EL (cell line): Measurements from ENCODE around the gene RHOA.
A peak's percentile ranks its signal among the peaks of the same experiment; 100 is the strongest.
"Not testable (repeated sequence)": the region's sequence is repeated elsewhere in the genome, so short reads cannot be mapped to it uniquely, and the experiment has no call there.

Experiments
- DNase-seq: peaks from one replicate; pipeline ENCODE4 v3.0.0-alpha.2; 2016

RHOA gene

GRCh38 chr3:49410846-49411534, 786 bp downstream of the RHOA start:
- no peak for DNase-seq

- no peak for DNase-seq
These were observed 1.5 kb downstream of the RHOA start for GRCh38 chr3:49410066-49410845.

- DNase-seq: no peak
These were observed 4.9 kb downstream of the RHOA start for GRCh38 chr3:49406571-49407565.

- not testable (repeated sequence) for DNase-seq
These were observed 6.2 kb downstream of the RHOA start for GRCh38 chr3:49405570-49405969.

GRCh38 chr3:49403891-49404290, 7.9 kb downstream of the RHOA start:
- DNase-seq: no peak

- no peak for DNase-seq
These were observed 10.0 kb downstream of the RHOA start for GRCh38 chr3:49401766-49402165.

- no peak for DNase-seq
These were observed 12.3 kb downstream of the RHOA start for GRCh38 chr3:49399461-49399860.

- no peak for DNase-seq
These were observed 14.3 kb downstream of the RHOA start for GRCh38 chr3:49397470-49397869.

- DNase-seq: not testable (repeated sequence)
These were observed 20.5 kb downstream of the RHOA start for GRCh38 chr3:49391310-49391709.

GRCh38 chr3:49389297-49389696, 22.5 kb downstream of the RHOA start:
- DNase-seq: no peak

- no peak for DNase-seq
These were observed 23.4 kb downstream of the RHOA start for GRCh38 chr3:49388289-49388820.

- no peak for DNase-seq
These were observed 24.1 kb downstream of the RHOA start for GRCh38 chr3:49387721-49388120.

GRCh38 chr3:49386056-49386756, 25.6 kb downstream of the RHOA start:
- DNase-seq: no peak

GRCh38 chr3:49385617-49386016, 26.2 kb downstream of the RHOA start:
- no peak for DNase-seq

- DNase-seq: no peak
These were observed 28.4 kb downstream of the RHOA start for GRCh38 chr3:49383387-49383786.

- peak; percentile 89 for DNase-seq
These were observed 33.4 kb downstream of the RHOA start for GRCh38 chr3:49378249-49378895.

GRCh38 chr3:49377483-49377882, 34.3 kb downstream of the RHOA start:
- peak; percentile 52 for DNase-seq

- DNase-seq: no peak
These were observed 39.8 kb downstream of the RHOA start for GRCh38 chr3:49371946-49372345.

GRCh38 chr3:49370585-49371290, 41.0 kb downstream of the RHOA start:
- DNase-seq: no peak

- DNase-seq: peak; percentile 30
These were observed 49.2 kb downstream of the RHOA start for GRCh38 chr3:49362561-49362960.

GRCh38 chr3:49359623-49360022, 52.2 kb downstream of the RHOA start:
- peak; percentile 54 for DNase-seq
